ENCODE measurements around the gene EVA1B. TPM values are rescaled to one million over a fixed set of nuclear protein-coding genes. Genes with fewer than 3 reads are reported as not detected.

Gene EVA1B
- polyA plus RNA-seq, 1 donor: 34.8 TPM

DNA sequence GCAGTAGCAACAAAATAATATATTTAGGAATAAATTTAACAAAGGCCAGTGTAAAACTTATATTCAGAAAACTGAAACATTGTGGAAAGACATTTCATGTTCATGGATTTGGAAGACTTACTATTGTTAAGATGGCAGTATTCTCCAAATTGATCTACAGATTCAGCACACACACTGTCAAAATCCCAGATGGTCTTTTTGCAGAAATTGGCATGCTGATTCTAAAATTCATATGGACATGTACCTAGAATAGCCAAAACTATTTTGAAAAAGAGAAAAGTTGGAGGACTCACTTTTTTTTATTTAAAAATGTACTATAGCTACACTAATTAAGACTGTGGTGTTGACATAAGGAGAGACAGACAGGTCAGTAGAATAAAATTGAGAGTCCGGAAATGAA is 49.2 kb downstream of the EVA1B start:
- DNase-seq: no peak

DNA sequence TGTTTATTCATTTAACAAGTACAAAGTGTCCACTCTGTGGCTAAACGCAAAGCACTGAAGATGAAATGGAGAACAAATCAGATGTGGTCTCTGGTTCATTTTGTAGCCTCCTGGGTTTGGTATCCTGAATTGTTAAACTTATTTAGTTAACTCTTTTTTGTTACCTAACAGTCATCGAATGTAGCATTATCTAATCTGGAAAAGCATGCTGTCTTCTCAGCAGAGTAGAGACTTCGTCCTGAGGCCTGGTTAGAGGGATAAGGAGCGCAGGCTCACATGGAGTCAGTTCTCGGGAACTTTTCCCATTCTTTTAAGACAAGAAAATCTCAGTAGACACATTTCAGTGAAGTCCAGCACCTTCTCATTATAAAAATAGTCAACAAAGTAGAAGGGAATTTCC is 50.4 kb downstream of the EVA1B start:
- DNase-seq: no peak

Other genes with a start within 250 kb of the EVA1B start
- gene TEKT2, start 239.6 kb downstream of the EVA1B start, polyA plus RNA-seq (ENCODE audit: insufficient read length): 0.44 TPM
- 28.4 TPM for gene ADPRS, start 234.8 kb downstream of the EVA1B start, polyA plus RNA-seq (ENCODE audit: insufficient read length)
- gene COL8A2, start 198.4 kb downstream of the EVA1B start, polyA plus RNA-seq (ENCODE audit: insufficient read length): 6.9 TPM
- 30.3 TPM for gene TRAPPC3, start 174.2 kb downstream of the EVA1B start, polyA plus RNA-seq (ENCODE audit: insufficient read length)
- 161 TPM for gene MAP7D1, start 167.5 kb downstream of the EVA1B start, polyA plus RNA-seq (ENCODE audit: insufficient read length)
- 99.8 TPM for gene THRAP3, start 99.2 kb downstream of the EVA1B start, polyA plus RNA-seq (ENCODE audit: insufficient read length)
- 3.4 TPM for gene SH3D21, start 17.3 kb downstream of the EVA1B start, polyA plus RNA-seq (ENCODE audit: insufficient read length)
- gene STK40, start 62.3 kb upstream of the EVA1B start, polyA plus RNA-seq (ENCODE audit: insufficient read length): 22.3 TPM
- 23.5 TPM for gene LSM10, start 74.3 kb upstream of the EVA1B start, polyA plus RNA-seq (ENCODE audit: insufficient read length)
- gene OSCP1, start 126.8 kb upstream of the EVA1B start, polyA plus RNA-seq (ENCODE audit: insufficient read length): 5.4 TPM
- gene MRPS15, start 140.7 kb upstream of the EVA1B start, polyA plus RNA-seq (ENCODE audit: insufficient read length): 60.5 TPM
- gene CSF3R, start 159.3 kb upstream of the EVA1B start, polyA plus RNA-seq (ENCODE audit: insufficient read length): 3.8 TPM